ENCODE measurements around the gene IL16. TPM values are rescaled to one million over a fixed set of nuclear protein-coding genes. Genes with fewer than 3 reads are reported as not detected.

Gene IL16
- total RNA-seq, 1 donor, result 44.7 TPM

GRCh38 chr15:81357180-81357686, 160.6 kb downstream of the IL16 start:
- no peak for DNase-seq (ENCODE audit: low read depth in 2 of 3, low spot score in 2 of 3)

GRCh38 chr15:81358248-81358647, 161.6 kb downstream of the IL16 start:
- DNase-seq (ENCODE audit: low read depth in 2 of 3, low spot score in 2 of 3), result no peak

- DNase-seq (ENCODE audit: low read depth in 2 of 3, low spot score in 2 of 3), result no peak
Observed at GRCh38 chr15:81360491-81360890, 163.8 kb downstream of the IL16 start.

DNA sequence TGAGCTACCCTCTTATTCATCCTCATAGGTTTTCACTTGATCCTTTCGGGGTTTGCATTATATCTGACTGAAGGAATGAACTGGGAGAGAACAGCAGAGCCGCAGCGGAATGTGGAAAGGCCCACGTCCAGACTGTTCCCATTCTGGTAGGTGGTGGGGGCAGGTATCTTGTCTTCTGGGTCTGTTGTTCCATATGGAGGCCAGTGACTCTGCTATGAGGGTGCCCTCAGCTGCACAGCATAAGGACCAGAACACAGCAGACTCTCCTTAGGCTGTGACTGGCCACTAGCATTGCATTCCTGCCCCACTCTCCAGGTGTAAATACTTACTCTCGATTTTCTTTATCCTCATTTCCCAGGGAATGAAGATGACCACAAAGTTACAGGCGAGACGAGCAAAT, 165.2 kb downstream of the IL16 start:
- no peak for DNase-seq (ENCODE audit: low read depth in 2 of 3, low spot score in 2 of 3)

DNA sequence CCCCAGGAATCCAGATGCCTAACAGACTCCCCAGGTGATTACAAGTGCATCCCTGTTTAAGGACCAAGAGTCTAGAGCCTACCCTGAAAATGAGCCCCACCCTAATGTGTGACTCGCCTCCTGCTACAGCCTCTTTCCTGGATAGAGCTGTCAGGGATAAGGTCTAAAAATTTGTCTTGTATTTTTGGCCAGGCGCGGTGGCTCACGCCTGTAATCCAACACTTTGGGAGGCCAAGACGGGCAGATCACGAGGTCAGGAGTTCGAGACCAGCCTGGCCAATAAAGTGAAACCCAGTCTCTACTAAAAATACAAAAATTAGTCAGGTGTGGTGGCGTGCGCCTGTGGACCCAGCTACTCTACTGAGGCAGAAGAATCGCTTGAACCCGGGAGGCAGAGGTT, 166.1 kb downstream of the IL16 start:
- DNase-seq (ENCODE audit: low read depth in 2 of 3, low spot score in 2 of 3), result no peak

DNA sequence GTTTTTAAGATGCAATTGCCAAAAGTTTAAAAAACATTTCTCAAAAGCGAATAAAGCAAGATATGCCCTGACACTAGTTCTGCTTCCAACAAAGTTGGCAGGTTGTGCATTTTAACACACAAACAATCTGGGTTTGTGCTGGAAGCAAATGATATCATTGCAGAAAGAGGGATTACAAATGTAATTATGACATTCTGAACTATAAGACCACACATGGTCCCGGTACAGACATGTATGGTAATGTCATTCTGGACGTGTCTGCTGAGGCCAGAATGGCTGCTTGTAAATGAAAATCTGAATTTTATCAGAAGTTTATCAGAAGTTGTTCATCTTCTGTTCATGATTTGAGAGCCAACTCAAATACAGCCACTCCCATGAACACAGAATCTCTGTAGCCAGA, 166.6 kb downstream of the IL16 start:
- no peak for DNase-seq (ENCODE audit: low read depth in 2 of 3, low spot score in 2 of 3)

Other genes with a start within 250 kb of the IL16 start
- gene MESD, start 207.1 kb upstream of the IL16 start, total RNA-seq, result 20.7 TPM
- 16.7 TPM for gene TLNRD1, start 196.0 kb upstream of the IL16 start, total RNA-seq
- gene CFAP161, start 62.6 kb upstream of the IL16 start, total RNA-seq, result under 0.01 TPM
- 4.3 TPM for gene STARD5, start 127.3 kb downstream of the IL16 start, total RNA-seq
- not detected for gene TMC3, start 177.3 kb downstream of the IL16 start, total RNA-seq

Measured in hematopoietic multipotent progenitor cell (in vitro differentiated cells).